SK-N-SH (cell line): ENCODE results near the gene AGBL3. TPM values are rescaled to one million over a fixed set of nuclear protein-coding genes. Genes with fewer than 3 reads are reported as not detected.

Experiments used
- CTCF ChIA-PET: fragments of 300-600, 350-600 bp; formaldehyde crosslinking; extraction: SDS; loops from one replicate; lab custom pipeline; 2021; lab: Yijun Ruan, JAX
- POLR2A ChIA-PET: fragments of 350-600 bp; sonication (Branson Sonifier 250); formaldehyde crosslinking; extraction: SDS; loops from one replicate; lab custom pipeline; 2020; ENCODE audit warnings: antibody characterized with exemption, inconsistent platforms; lab: Yijun Ruan, JAX
- DNase-seq: peaks from one replicate; pipeline ENCODE4 v3.0.0; 2012
- H2AFZ ChIP-seq: fragments of 200-600 bp; sonication (generic); 2 replicates; pipeline ENCODE4 v1.8.1; 2016; ENCODE audit warnings: antibody characterized with exemption, mild to moderate bottlenecking, low read depth
- H3F3A ChIP-seq: fragments of 200-600 bp; sonication (generic); replicated peaks from 2 replicates; pipeline ENCODE3; 2016; ENCODE audit warnings: antibody characterized with exemption, mild to moderate bottlenecking; ENCODE audit not compliant: insufficient read depth
- H3K27ac ChIP-seq, 2 experiments: fragments of 200-500 bp in 1 of 2; fragments of 200-600 bp in 1 of 2; sonication (Bioruptor generic) in 1 of 2; sonication (generic), shearing (Covaris generic) in 1 of 2; 2 replicates each; pipeline versions ENCODE4 v1.5.1 to v1.6.1; 2014 to 2016; ENCODE audit warnings: low read depth in 2 of 2, inconsistent platforms in 1 of 2, low read length in 1 of 2, mild to moderate bottlenecking in 1 of 2, mixed read lengths in 1 of 2
- H3K27me3 ChIP-seq: fragments of 200-600 bp; sonication (generic), shearing (Covaris generic); 2 replicates; pipeline ENCODE4 v1.6.1; 2016; ENCODE audit warnings: mixed run types; ENCODE audit not compliant: insufficient read depth
- H3K36me3 ChIP-seq, 2 experiments: fragments of 200-500 bp in 1 of 2; fragments of 200-600 bp in 1 of 2; sonication (Bioruptor generic) in 1 of 2; sonication (generic) in 1 of 2; replicated peaks in 1 of 2; 2 replicates each; pipeline versions ENCODE3 to v1.5.1; 2014 to 2016; ENCODE audit warnings: low read length in 1 of 2, mild to moderate bottlenecking in 1 of 2; ENCODE audit not compliant: insufficient read depth in 2 of 2, control insufficient read depth in 1 of 2
- H3K4me1 ChIP-seq, 2 experiments: fragments of 200-500 bp in 1 of 2; fragments of 200-600 bp in 1 of 2; sonication (Bioruptor generic) in 1 of 2; sonication (generic), shearing (Covaris generic) in 1 of 2; 2 replicates each; pipeline versions ENCODE4 v1.5.1 to v1.6.1; 2014 to 2016; ENCODE audit warnings: low read depth in 1 of 2, low read length in 1 of 2, mixed run types in 1 of 2; ENCODE audit not compliant: insufficient read depth in 2 of 2, control insufficient read depth in 1 of 2
- H3K4me2 ChIP-seq: fragments of 200-600 bp; sonication (generic), shearing (Covaris generic); 2 replicates; pipeline ENCODE4 v1.6.1; 2017; ENCODE audit warnings: mixed run types
- H3K4me3 ChIP-seq, 2 experiments: fragments of 200-500 bp in 1 of 2; fragments of 200-600 bp in 1 of 2; sonication (Bioruptor generic) in 1 of 2; sonication (generic), shearing (Covaris generic) in 1 of 2; 2 replicates each; pipeline versions ENCODE4 v1.5.1 to v1.8.1; 2014 to 2016; ENCODE audit warnings: low read depth in 2 of 2, inconsistent platforms in 1 of 2, low read length in 1 of 2, mild to moderate bottlenecking in 1 of 2, mixed read lengths in 1 of 2, moderate library complexity in 1 of 2
- H3K79me2 ChIP-seq: fragments of 200-600 bp; sonication (generic); 2 replicates; pipeline ENCODE4 v1.8.1; 2017; ENCODE audit warnings: mild to moderate bottlenecking; ENCODE audit not compliant: insufficient read depth
- H3K9ac ChIP-seq: fragments of 200-600 bp; sonication (generic); 2 replicates; pipeline ENCODE4 v1.6.1; 2017; ENCODE audit warnings: mixed run types
- H3K9me2 ChIP-seq: fragments of 200-600 bp; sonication (generic); 2 replicates; pipeline ENCODE4 v1.6.1; 2017; ENCODE audit warnings: mixed run types
- H3K9me3 ChIP-seq: fragments of 200-600 bp; sonication (generic); 2 replicates; pipeline ENCODE4 v1.6.1; 2017; ENCODE audit warnings: mixed run types, mild to moderate bottlenecking, moderate library complexity
- H4K20me1 ChIP-seq: fragments of 200-600 bp; sonication (generic); 2 replicates; pipeline ENCODE4 v1.6.1; 2017; ENCODE audit warnings: mild to moderate bottlenecking, mixed run types; ENCODE audit not compliant: insufficient read depth
- CHD2 ChIP-seq: fragments of 150-350 bp; IDR thresholded peaks from 2 replicates; pipeline ENCODE4 v1.6.1; 2018; ENCODE audit warnings: low read length; ENCODE audit not compliant: partially characterized antibody
- EP300 ChIP-seq, 2 experiments: IDR thresholded peaks; 2 replicates each; pipeline versions ENCODE4 v1.4.0 to v1.6.1; 2012; ENCODE audit warnings: borderline replicate concordance in 1 of 2, low read depth in 1 of 2, low read length in 1 of 2
- FOSL2 ChIP-seq: IDR thresholded peaks from 2 replicates; pipeline ENCODE4 v1.4.0; 2012; ENCODE audit warnings: low read depth, mild to moderate bottlenecking, moderate library complexity, borderline replicate concordance
- IRF3 ChIP-seq: fragments of 150-350 bp; IDR thresholded peaks from 2 replicates; pipeline ENCODE4 v1.6.1; 2016; ENCODE audit warnings: mild to moderate bottlenecking, low read depth, low read length
- MXI1 ChIP-seq: IDR thresholded peaks from 2 replicates; pipeline ENCODE4 v1.6.1; 2012; ENCODE audit warnings: mild to moderate bottlenecking, low read depth, low read length, improper control_type of control experiment
- NFIC ChIP-seq: IDR thresholded peaks from 2 replicates; pipeline ENCODE4 v1.4.0; 2012; ENCODE audit warnings: borderline replicate concordance
- PBX3 ChIP-seq: IDR thresholded peaks from 2 replicates; pipeline ENCODE4; 2012
- POLR2AphosphoS5 ChIP-seq: IDR thresholded peaks from 2 replicates; pipeline ENCODE4 v1.6.1; 2012; ENCODE audit warnings: low read depth, low read length
- REST ChIP-seq: IDR thresholded peaks from 2 replicates; pipeline ENCODE4 v1.6.1; 2012; ENCODE audit warnings: mild to moderate bottlenecking, low read depth, low read length, moderate library complexity
- SIN3A ChIP-seq: IDR thresholded peaks from 2 replicates; pipeline ENCODE4 v1.6.1; 2012; ENCODE audit warnings: low read depth, mild to moderate bottlenecking, low read length, moderate library complexity, borderline replicate concordance
- TCF12 ChIP-seq: IDR thresholded peaks from 2 replicates; pipeline ENCODE4 v1.4.0; 2012
- WGBS: methylation state at CpG from one replicate; pipeline ENCODE4 v1.1.6; 2017; ENCODE audit warnings: low lambda C conversion rate; 5-methylcytosine and 5-hydroxymethylcytosine counted together
- polyA plus RNA-seq, 3 experiments: library from polyadenylated mRNA; depleted of rRNA; stranded (reverse); fragments of >200 nt; gene quantifications; 2 replicates each; pipeline ENCODE4 v1.2.3, GENCODE V29; 2012
- TF ChIP-seq, protein P1 (sequence below): IDR thresholded peaks from 2 replicates; pipeline ENCODE4 v1.4.0; 2012; ENCODE audit warnings: low read depth
- TF ChIP-seq, protein P2 (sequence below): IDR thresholded peaks from 2 replicates; pipeline ENCODE4 v1.4.0; 2012; ENCODE audit warnings: low read depth, borderline replicate concordance
- TF ChIP-seq, protein P3 (sequence below): fragments of 150-350 bp; IDR thresholded peaks from 2 replicates; pipeline ENCODE4 v1.6.1; 2017; ENCODE audit warnings: antibody characterized with exemption, low read length, low read depth, borderline replicate concordance

AGBL3 gene
- polyA plus RNA-seq, 1 of the 3 experiments (the other 2 are of a cell fraction): 0.35 TPM

GRCh38 chr7:135180122-135180521 lies 193.8 kb downstream of the AGBL3 start:
- TF ChIP-seq MXI1 (no peak), PBX3 (no peak), FOSL2 (no peak), POLR2AphosphoS5 (no peak)
- TF ChIP-seq, protein P1, sequence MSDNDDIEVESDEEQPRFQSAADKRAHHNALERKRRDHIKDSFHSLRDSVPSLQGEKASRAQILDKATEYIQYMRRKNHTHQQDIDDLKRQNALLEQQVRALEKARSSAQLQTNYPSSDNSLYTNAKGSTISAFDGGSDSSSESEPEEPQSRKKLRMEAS: no peak
- TF ChIP-seq, protein P2, sequence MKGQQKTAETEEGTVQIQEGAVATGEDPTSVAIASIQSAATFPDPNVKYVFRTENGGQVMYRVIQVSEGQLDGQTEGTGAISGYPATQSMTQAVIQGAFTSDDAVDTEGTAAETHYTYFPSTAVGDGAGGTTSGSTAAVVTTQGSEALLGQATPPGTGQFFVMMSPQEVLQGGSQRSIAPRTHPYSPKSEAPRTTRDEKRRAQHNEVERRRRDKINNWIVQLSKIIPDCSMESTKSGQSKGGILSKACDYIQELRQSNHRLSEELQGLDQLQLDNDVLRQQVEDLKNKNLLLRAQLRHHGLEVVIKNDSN: no peak
- no peak for DNase-seq
- Histone ChIP-seq H3F3A (no peaks in the 10 kb centered on the region), H3K9me2 (no peaks in the 10 kb centered on the region), H3K9ac (no peak overlapping the region), H3K4me1 (no peaks in the 10 kb centered on the region), H3K4me3 (no peak overlapping the region), H3K36me3 (peaks cover 8 to 11% of the 10 kb centered on the region in 2 experiments), H4K20me1 (no peaks in the 10 kb centered on the region), H3K27ac (no peak overlapping the region), H3K9me3 (peaks cover 28% of the 10 kb centered on the region), H2AFZ (no peak overlapping the region), H3K4me2 (no peak overlapping the region), H3K79me2 (no peaks in the 10 kb centered on the region), H3K27me3 (no peaks in the 10 kb centered on the region)
- WGBS: 73% methylated on average over 5 of the region's 5 CpGs
- CTCF ChIA-PET: interaction anchor here (1.1 to 6.1 kb wide), 3 partner anchors 9 to 22 kb away, joined by 3 to 36 read pairs (median 7); partner anchors contain the start of gene CYREN
- POLR2A ChIA-PET: interaction anchor here (1.4 kb wide), 1 partner anchor 31 kb away, joined by 3 read pairs; the partner anchor contains the start of gene WDR91

GRCh38 chr7:135181261-135181928 lies 195.1 kb downstream of the AGBL3 start:
- POLR2A ChIA-PET: no interaction called here
- no peak for TF ChIP-seq NFIC
- no peak for TF ChIP-seq FOSL2
- TF ChIP-seq, protein P1: no peak
- TF ChIP-seq POLR2AphosphoS5: no peak
- TF ChIP-seq EP300 (IDR thresholded peaks at IDR 0.05; ENCODE audit: borderline replicate concordance in 1 of 2, low read depth in 1 of 2, low read length in 1 of 2): no peak
- TF ChIP-seq REST: no peak
- TF ChIP-seq IRF3: no peak
- TF ChIP-seq TCF12: no peak
- no peak for TF ChIP-seq CHD2
- TF ChIP-seq SIN3A: no peak
- TF ChIP-seq, protein P3, sequence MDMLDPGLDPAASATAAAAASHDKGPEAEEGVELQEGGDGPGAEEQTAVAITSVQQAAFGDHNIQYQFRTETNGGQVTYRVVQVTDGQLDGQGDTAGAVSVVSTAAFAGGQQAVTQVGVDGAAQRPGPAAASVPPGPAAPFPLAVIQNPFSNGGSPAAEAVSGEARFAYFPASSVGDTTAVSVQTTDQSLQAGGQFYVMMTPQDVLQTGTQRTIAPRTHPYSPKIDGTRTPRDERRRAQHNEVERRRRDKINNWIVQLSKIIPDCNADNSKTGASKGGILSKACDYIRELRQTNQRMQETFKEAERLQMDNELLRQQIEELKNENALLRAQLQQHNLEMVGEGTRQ: no peak
- WGBS: 55% methylated on average over 3 of the region's 3 CpGs

More at GRCh38 chr7:135181261-135181928, 195.1 kb downstream of the AGBL3 start:
- H3K79me2 ChIP-seq: no peaks in the 10 kb centered on the region
- H3K4me2 ChIP-seq: no peak overlapping the region
- no peaks in the 10 kb centered on the region for H4K20me1 ChIP-seq
- H3K9ac ChIP-seq: no peak overlapping the region
- no peak overlapping the region for H3K4me3 ChIP-seq
- no peak for DNase-seq
- H3K27ac ChIP-seq: no peak overlapping the region
- H3F3A ChIP-seq: no peaks in the 10 kb centered on the region
- peaks cover 28% of the 10 kb centered on the region for H3K9me3 ChIP-seq
- H3K4me1 ChIP-seq: no peaks in the 10 kb centered on the region
- H2AFZ ChIP-seq: no peak overlapping the region
- no peaks in the 10 kb centered on the region for H3K27me3 ChIP-seq
- CTCF ChIA-PET: interaction anchor here (1.1 to 6.1 kb wide), 3 partner anchors 8 to 21 kb away, joined by 3 to 36 read pairs (median 7); partner anchors contain the start of gene CYREN
- no peaks in the 10 kb centered on the region for H3K9me2 ChIP-seq
- H3K36me3 ChIP-seq: peaks cover 11 to 18% of the 10 kb centered on the region in 2 experiments
